Kidney (tissue), 14 donors: ENCODE measurements around the gene ZNF580. TPM values are rescaled to one million over a fixed set of nuclear protein-coding genes. Genes with fewer than 3 reads are reported as not detected.

Source experiments
- DNase-seq, 5 donors: peaks; one replicate each; pipeline ENCODE4 v3.0.0-alpha.2; 2013 to 2020
- FAIRE-seq: peaks from 2 replicates; lab custom pipeline; 2012; peaks lifted over from hg19 to GRCh38; lab: Jason Lieb, UNC
- H3K27ac ChIP-seq, 2 donors: one replicate each; pipeline ENCODE4 v1.7.0; 2013; ENCODE audit warnings: low read depth in 2 of 2, low read length in 2 of 2, inconsistent platforms in 1 of 2
- H3K27me3 ChIP-seq: one replicate; pipeline ENCODE4 v1.7.1; 2013; ENCODE audit warnings: low read length, inconsistent platforms; ENCODE audit not compliant: control insufficient read depth, insufficient read depth
- H3K36me3 ChIP-seq, 3 donors: one replicate each; pipeline versions ENCODE4 v1.7.0 to v1.7.1; 2013; ENCODE audit warnings: low read length in 3 of 3, control low read depth in 1 of 3, inconsistent platforms in 1 of 3; ENCODE audit not compliant: insufficient read depth in 3 of 3, control insufficient read depth in 2 of 3
- H3K4me1 ChIP-seq, 3 donors: one replicate each; pipeline versions ENCODE4 v1.7.0 to v1.7.1; 2013; ENCODE audit warnings: low read length in 3 of 3, inconsistent platforms in 1 of 3, low read depth in 1 of 3; ENCODE audit not compliant: control insufficient read depth in 2 of 3, insufficient read depth in 2 of 3
- H3K4me3 ChIP-seq, 3 donors: one replicate each; pipeline versions ENCODE4 v1.7.0 to v1.8.1; 2013; ENCODE audit warnings: low read length in 3 of 3, control low read depth in 1 of 3, inconsistent platforms in 1 of 3
- H3K9ac ChIP-seq, 3 donors: one replicate each; pipeline versions ENCODE4 v1.7.0 to v1.7.1; 2013; ENCODE audit warnings: low read length in 3 of 3, control low read depth in 1 of 3, inconsistent platforms in 1 of 3
- H3K9me3 ChIP-seq, 3 donors: one replicate each; pipeline versions ENCODE4 v1.7.0 to v1.7.1; 2013; ENCODE audit warnings: low read length in 3 of 3, control low read depth in 1 of 3, inconsistent platforms in 1 of 3; ENCODE audit not compliant: control insufficient read depth in 2 of 3, insufficient read depth in 1 of 3
- intact Hi-C: fragments of 100-400 bp; cut with DNase I; formaldehyde crosslinking; loops from one replicate; pipeline ENCODE4 v1.11.1; 2022
- polyA plus RNA-seq: library from polyadenylated mRNA; stranded (reverse); fragments of 350-450 nt; fragmentation: Illumina TruSeq; extraction: RNeasy Lipid Tissue Mini Kit (QIAGEN cat#74804); gene quantifications from one replicate; pipeline ENCODE4 v1.2.3, GENCODE V29; 2014; ENCODE audit warnings: low read depth, low replicate concordance; ENCODE audit not compliant: insufficient read depth
- total RNA-seq: library from RNA; stranded (reverse); fragmentation: NEBNext Ultra II Directional; extraction: Animal tissue kit (Norgen Biotek cat#: 25700); gene quantifications from one replicate; pipeline ENCODE4 v1.2.1, GENCODE V29; 2021
- TF ChIP-seq, protein P1 (sequence below): IDR thresholded peaks from 3 replicates; pipeline ENCODE4 v1.5.1; 2012; ENCODE audit warnings: mild to moderate bottlenecking, moderate library complexity, borderline replicate concordance; ENCODE audit not compliant: insufficient read depth; ENCODE audit errors: extremely low read depth
- donor health status: control.
- donor health status: control.
- donor health status: control.
- donor health status: control.
- donor health status: control.
- donor health status: DM: yes; HTN: yes; CAD: no.
- donor health status: Normal renal cell carcinoma (clear cell type).

ZNF580 gene
- total and polyA plus RNA-seq, 2 donors from 2014 or later: 47.0 to 56.8 TPM

DNA sequence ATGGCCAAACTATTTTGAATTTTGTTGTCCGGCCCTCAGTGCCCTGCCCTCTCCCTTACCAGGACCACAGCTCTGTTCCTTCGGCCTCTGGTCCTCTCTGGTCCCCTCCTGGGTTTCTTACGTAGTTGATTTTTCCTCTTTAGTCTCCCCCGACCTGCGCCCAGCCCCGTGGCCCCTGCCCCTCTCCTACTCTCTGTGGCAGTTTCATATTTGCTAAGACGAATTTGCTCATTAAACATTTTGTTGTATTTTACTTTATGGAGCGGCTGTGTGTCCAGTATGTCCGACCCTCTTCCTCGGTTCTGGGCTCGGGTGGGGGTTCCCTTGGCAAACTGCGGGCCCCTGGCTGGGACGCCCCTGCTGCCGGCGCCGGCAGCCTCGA lies 33.6 kb downstream of the ZNF580 start:
- H3K36me3 ChIP-seq: peaks cover 2 to 25% (median 17%) of the 10 kb centered on the region in 3 donors

DNA sequence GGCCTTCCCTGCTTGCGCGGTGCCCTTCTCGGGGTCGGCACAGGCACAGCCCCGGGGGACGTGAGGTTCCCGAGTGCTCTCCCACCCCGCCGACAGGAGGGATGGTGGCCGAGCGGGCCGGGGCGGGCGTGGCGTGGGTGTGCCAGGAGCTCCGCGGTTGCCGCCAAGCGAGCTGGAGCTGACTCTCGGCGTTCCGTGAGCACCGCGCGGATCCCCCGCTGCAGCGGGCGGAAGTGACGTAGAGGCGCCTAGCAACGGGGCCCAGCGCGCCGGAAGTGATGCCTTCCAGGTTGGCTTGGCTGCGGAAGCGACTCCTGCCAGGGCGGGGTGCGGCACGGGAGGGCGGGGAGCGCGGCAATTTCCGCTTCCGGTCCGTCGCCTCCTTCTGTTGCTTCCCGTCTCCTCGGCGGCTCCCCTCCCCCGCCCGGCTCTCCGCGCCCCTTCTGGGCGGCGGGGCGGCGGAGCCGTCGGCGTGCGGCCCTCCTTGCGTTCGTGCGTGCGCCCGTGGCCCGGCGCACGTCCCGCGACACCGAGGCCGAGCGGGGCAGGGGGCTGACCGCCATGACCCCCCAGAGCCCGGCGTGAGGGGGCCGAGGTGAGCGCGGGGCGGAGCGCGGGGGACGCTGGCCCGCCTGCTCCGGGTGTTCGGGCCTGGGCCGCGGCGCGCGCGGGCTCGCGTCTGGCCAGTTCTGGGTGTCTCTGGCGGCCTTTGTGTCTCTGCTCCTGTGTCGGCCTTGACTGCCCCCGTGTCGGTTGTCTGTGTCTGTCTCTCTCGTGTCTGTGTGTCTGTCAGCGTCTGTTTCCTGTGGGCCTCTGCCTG lies 34.2 kb downstream of the ZNF580 start, which contains the start of gene EPN1:
EPN1 (plus strand) TSS at position 386 of the 820 bp plus-strand sequence. CDS start 3,402 bp downstream, outside the sequence.
- Histone ChIP-seq H3K27me3 (no peaks in the 10 kb centered on the region), H3K4me3 (peak within 1 kb of the TSS; percentile 76 to 98 (median 97)), H3K4me1 (peaks cover 0 to 44% (median 29%) of the 10 kb centered on the region in 3 donors), H3K27ac (peak within 1 kb of the TSS; percentile 63 to 84), H3K9ac (peak within 1 kb of the TSS; percentile 64 to 93 (median 92)), H3K9me3 (no peaks in the 10 kb centered on the region), H3K36me3 (peaks cover 2 to 22% (median 14%) of the 10 kb centered on the region in 3 donors)
- intact Hi-C loops: no loop called here
- peak; percentile 98 to 99 (median 98) for DNase-seq
- TF ChIP-seq, protein P1, sequence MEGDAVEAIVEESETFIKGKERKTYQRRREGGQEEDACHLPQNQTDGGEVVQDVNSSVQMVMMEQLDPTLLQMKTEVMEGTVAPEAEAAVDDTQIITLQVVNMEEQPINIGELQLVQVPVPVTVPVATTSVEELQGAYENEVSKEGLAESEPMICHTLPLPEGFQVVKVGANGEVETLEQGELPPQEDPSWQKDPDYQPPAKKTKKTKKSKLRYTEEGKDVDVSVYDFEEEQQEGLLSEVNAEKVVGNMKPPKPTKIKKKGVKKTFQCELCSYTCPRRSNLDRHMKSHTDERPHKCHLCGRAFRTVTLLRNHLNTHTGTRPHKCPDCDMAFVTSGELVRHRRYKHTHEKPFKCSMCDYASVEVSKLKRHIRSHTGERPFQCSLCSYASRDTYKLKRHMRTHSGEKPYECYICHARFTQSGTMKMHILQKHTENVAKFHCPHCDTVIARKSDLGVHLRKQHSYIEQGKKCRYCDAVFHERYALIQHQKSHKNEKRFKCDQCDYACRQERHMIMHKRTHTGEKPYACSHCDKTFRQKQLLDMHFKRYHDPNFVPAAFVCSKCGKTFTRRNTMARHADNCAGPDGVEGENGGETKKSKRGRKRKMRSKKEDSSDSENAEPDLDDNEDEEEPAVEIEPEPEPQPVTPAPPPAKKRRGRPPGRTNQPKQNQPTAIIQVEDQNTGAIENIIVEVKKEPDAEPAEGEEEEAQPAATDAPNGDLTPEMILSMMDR: no peak
- FAIRE-seq: no peak

More for the DNA sequence above, 33.6 kb downstream of the ZNF580 start:
- FAIRE-seq: no peak
- H3K27ac ChIP-seq: no peak overlapping the region
- DNase-seq: no peak
- peak overlapping the region in 1 of 3 donors; percentile 26 for H3K9ac ChIP-seq
- intact Hi-C loops: no loop called here
- no peaks in the 10 kb centered on the region for H3K27me3 ChIP-seq
- H3K4me1 ChIP-seq: peaks cover 0 to 40% (median 29%) of the 10 kb centered on the region in 3 donors
- TF ChIP-seq, protein P1: no peak
- peak overlapping the region; percentile 16 to 97 (median 76) for H3K4me3 ChIP-seq
- H3K9me3 ChIP-seq: no peaks in the 10 kb centered on the region

DNA sequence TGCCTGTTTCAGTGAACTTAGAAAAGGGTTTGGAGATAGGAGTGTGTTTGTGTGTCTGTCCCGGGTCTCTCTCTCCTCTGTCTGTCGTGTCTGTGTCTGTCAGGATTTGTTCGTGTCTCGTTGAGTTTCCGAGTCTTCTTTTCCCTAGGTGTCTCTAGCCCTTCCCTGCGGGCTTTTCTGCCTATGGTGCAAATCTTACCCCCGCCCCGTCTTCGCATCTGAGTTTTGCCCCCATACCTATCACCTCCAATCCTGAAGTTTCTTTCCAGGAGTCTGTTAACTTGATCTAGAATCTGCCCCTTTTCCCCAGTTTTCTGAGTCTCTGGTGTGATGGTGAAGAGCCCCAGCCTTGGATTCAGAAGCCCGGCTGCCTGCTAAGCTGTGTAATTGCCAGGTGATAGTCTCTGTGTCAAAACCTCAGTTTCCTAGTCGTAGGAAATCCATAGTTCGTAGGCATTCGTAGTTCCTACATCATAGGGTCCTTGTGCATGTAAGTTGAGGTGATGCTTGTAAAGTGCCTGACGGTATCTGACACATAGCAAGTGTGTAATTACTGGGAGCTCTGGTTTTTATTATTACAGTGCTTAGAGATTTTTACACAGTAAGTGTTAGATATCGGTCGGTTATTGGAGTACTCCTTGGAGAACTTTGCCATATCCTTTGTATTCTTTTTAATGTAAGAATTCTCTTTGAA lies 35.0 kb downstream of the ZNF580 start:
- intact Hi-C loops: no loop called here
- peak overlapping the region; percentile 64 to 93 (median 92) for H3K9ac ChIP-seq
- peaks cover 2 to 15% (median 15%) of the 10 kb centered on the region in 3 donors for H3K36me3 ChIP-seq
- peak overlapping the region; percentile 63 to 84 for H3K27ac ChIP-seq
- H3K9me3 ChIP-seq: no peaks in the 10 kb centered on the region
- H3K27me3 ChIP-seq: no peaks in the 10 kb centered on the region
- FAIRE-seq (no peak), DNase-seq (no peak)
- TF ChIP-seq, protein P1: no peak
- peak overlapping the region; percentile 76 to 98 (median 97) for H3K4me3 ChIP-seq
- H3K4me1 ChIP-seq: peaks cover 0 to 48% (median 35%) of the 10 kb centered on the region in 3 donors
